Measurements from ENCODE around the gene EMSY.
"Not testable (repeated sequence)": the region's sequence is repeated elsewhere in the genome, so short reads cannot be mapped to it uniquely, and the experiment has no call there.

The EMSY gene

GRCh38 chr11:76444384-76445120, at the start of gene EMSY:
TSS of gene EMSY (plus strand) at chr11:76445018. CDS start at chr11:76446939, 1,921 bp downstream.
- H3K4me1 ChIP-seq (ENCODE audit: insufficient read depth, insufficient read length), result no peaks in the 10 kb centered on the region
- peaks cover 40% of the 10 kb centered on the region for H3K36me3 ChIP-seq (ENCODE audit: insufficient read depth, insufficient read length, low read length)
- H3K9ac ChIP-seq (ENCODE audit: insufficient read length, low read depth), result peak within 1 kb of the TSS; percentile 97
- peak; percentile 98 for DNase-seq (ENCODE audit: low read depth, low spot score)
- TF ChIP-seq YY1 (IDR thresholded peaks at IDR 0.05; ENCODE audit: insufficient read depth, insufficient read length) (peak; percentile 78), SUZ12 (IDR thresholded peaks at IDR 0.05; ENCODE audit: extremely low read depth, insufficient read depth, insufficient read length) (no peak)
- no peaks in the 10 kb centered on the region for H3K9me3 ChIP-seq (ENCODE audit: insufficient read depth, low read length)
- no peaks in the 10 kb centered on the region for H3K27me3 ChIP-seq (ENCODE audit: insufficient read depth, insufficient read length)
- H3K4me3 ChIP-seq (ENCODE audit: insufficient read length, low read depth), result peak within 1 kb of the TSS; percentile 92

- Histone ChIP-seq H3K36me3 (ENCODE audit: insufficient read depth, insufficient read length, low read length) (no peaks in the 10 kb centered on the region), H3K9me3 (ENCODE audit: insufficient read depth, low read length) (no peaks in the 10 kb centered on the region), H3K4me1 (ENCODE audit: insufficient read depth, insufficient read length) (no peaks in the 10 kb centered on the region), H3K4me3 (ENCODE audit: insufficient read length, low read depth) (no peak overlapping the region), H3K27me3 (ENCODE audit: insufficient read depth, insufficient read length) (no peaks in the 10 kb centered on the region), H3K9ac (ENCODE audit: insufficient read length, low read depth) (no peak overlapping the region)
- TF ChIP-seq ZNF274 (IDR thresholded peaks at IDR 0.05; ENCODE audit: low read depth, low read length) (no peak), SUZ12 (IDR thresholded peaks at IDR 0.05; ENCODE audit: extremely low read depth, insufficient read depth, insufficient read length) (no peak), YY1 (IDR thresholded peaks at IDR 0.05; ENCODE audit: insufficient read depth, insufficient read length) (no peak)
- DNase-seq (ENCODE audit: low read depth, low spot score), result no peak
Observed at GRCh38 chr11:76395296-76395695, 49.5 kb upstream of the EMSY start.

- no peak for DNase-seq (ENCODE audit: low read depth, low spot score)
- no peaks in the 10 kb centered on the region for H3K27me3 ChIP-seq (ENCODE audit: insufficient read depth, insufficient read length)
- no peaks in the 10 kb centered on the region for H3K4me1 ChIP-seq (ENCODE audit: insufficient read depth, insufficient read length)
- H3K4me3 ChIP-seq (ENCODE audit: insufficient read length, low read depth), result no peak overlapping the region
- TF ChIP-seq ZNF274 (IDR thresholded peaks at IDR 0.05; ENCODE audit: low read depth, low read length) (no peak), SUZ12 (IDR thresholded peaks at IDR 0.05; ENCODE audit: extremely low read depth, insufficient read depth, insufficient read length) (no peak), YY1 (IDR thresholded peaks at IDR 0.05; ENCODE audit: insufficient read depth, insufficient read length) (no peak)
- H3K9ac ChIP-seq (ENCODE audit: insufficient read length, low read depth), result no peak overlapping the region
- H3K9me3 ChIP-seq (ENCODE audit: insufficient read depth, low read length), result no peaks in the 10 kb centered on the region
- H3K36me3 ChIP-seq (ENCODE audit: insufficient read depth, insufficient read length, low read length), result no peaks in the 10 kb centered on the region
Observed at GRCh38 chr11:76397383-76397782, 47.4 kb upstream of the EMSY start.

GRCh38 chr11:76400967-76401366, 43.9 kb upstream of the EMSY start:
- TF ChIP-seq YY1 (IDR thresholded peaks at IDR 0.05; ENCODE audit: insufficient read depth, insufficient read length) (no peak), ZNF274 (IDR thresholded peaks at IDR 0.05; ENCODE audit: low read depth, low read length) (no peak), SUZ12 (IDR thresholded peaks at IDR 0.05; ENCODE audit: extremely low read depth, insufficient read depth, insufficient read length) (no peak)
- no peaks in the 10 kb centered on the region for H3K27me3 ChIP-seq (ENCODE audit: insufficient read depth, insufficient read length)
- H3K36me3 ChIP-seq (ENCODE audit: insufficient read depth, insufficient read length, low read length), result no peaks in the 10 kb centered on the region
- H3K4me1 ChIP-seq (ENCODE audit: insufficient read depth, insufficient read length), result no peaks in the 10 kb centered on the region
- H3K9ac ChIP-seq (ENCODE audit: insufficient read length, low read depth), result no peak overlapping the region
- no peaks in the 10 kb centered on the region for H3K9me3 ChIP-seq (ENCODE audit: insufficient read depth, low read length)
- no peak for DNase-seq (ENCODE audit: low read depth, low spot score)
- H3K4me3 ChIP-seq (ENCODE audit: insufficient read length, low read depth), result no peak overlapping the region

GRCh38 chr11:76401484-76401883, 43.3 kb upstream of the EMSY start:
- H3K9me3 ChIP-seq (ENCODE audit: insufficient read depth, low read length); H3K4me1 ChIP-seq (ENCODE audit: insufficient read depth, insufficient read length); H3K4me3 ChIP-seq (ENCODE audit: insufficient read length, low read depth); DNase-seq (ENCODE audit: low read depth, low spot score); H3K36me3 ChIP-seq (ENCODE audit: insufficient read depth, insufficient read length, low read length); H3K27me3 ChIP-seq (ENCODE audit: insufficient read depth, insufficient read length); H3K9ac ChIP-seq (ENCODE audit: insufficient read length, low read depth): not testable (repeated sequence)

- Histone ChIP-seq H3K27me3 (ENCODE audit: insufficient read depth, insufficient read length) (no peaks in the 10 kb centered on the region), H3K36me3 (ENCODE audit: insufficient read depth, insufficient read length, low read length) (no peaks in the 10 kb centered on the region), H3K9ac (ENCODE audit: insufficient read length, low read depth) (no peak overlapping the region), H3K4me1 (ENCODE audit: insufficient read depth, insufficient read length) (no peaks in the 10 kb centered on the region), H3K9me3 (ENCODE audit: insufficient read depth, low read length) (no peaks in the 10 kb centered on the region), H3K4me3 (ENCODE audit: insufficient read length, low read depth) (no peak overlapping the region)
- no peak for DNase-seq (ENCODE audit: low read depth, low spot score)
- TF ChIP-seq ZNF274 (IDR thresholded peaks at IDR 0.05; ENCODE audit: low read depth, low read length), result no peak
- TF ChIP-seq SUZ12 (IDR thresholded peaks at IDR 0.05; ENCODE audit: extremely low read depth, insufficient read depth, insufficient read length), result no peak
- TF ChIP-seq YY1 (IDR thresholded peaks at IDR 0.05; ENCODE audit: insufficient read depth, insufficient read length), result no peak
Observed at GRCh38 chr11:76406359-76406758, 38.5 kb upstream of the EMSY start.

GRCh38 chr11:76408171-76408965, 36.5 kb upstream of the EMSY start:
- Histone ChIP-seq H3K36me3 (ENCODE audit: insufficient read depth, insufficient read length, low read length) (no peaks in the 10 kb centered on the region), H3K27me3 (ENCODE audit: insufficient read depth, insufficient read length) (no peaks in the 10 kb centered on the region), H3K9me3 (ENCODE audit: insufficient read depth, low read length) (no peaks in the 10 kb centered on the region), H3K4me1 (ENCODE audit: insufficient read depth, insufficient read length) (no peaks in the 10 kb centered on the region), H3K9ac (ENCODE audit: insufficient read length, low read depth) (no peak overlapping the region), H3K4me3 (ENCODE audit: insufficient read length, low read depth) (no peak overlapping the region)
- TF ChIP-seq ZNF274 (IDR thresholded peaks at IDR 0.05; ENCODE audit: low read depth, low read length), result no peak
- TF ChIP-seq YY1 (IDR thresholded peaks at IDR 0.05; ENCODE audit: insufficient read depth, insufficient read length), result no peak
- TF ChIP-seq SUZ12 (IDR thresholded peaks at IDR 0.05; ENCODE audit: extremely low read depth, insufficient read depth, insufficient read length), result no peak
- DNase-seq (ENCODE audit: low read depth, low spot score), result no peak

Data from NT2/D1 (cell line).